CD14-positive monocyte (primary cell): ENCODE measurements around the gene PHPT1. TPM values are rescaled to one million over a fixed set of nuclear protein-coding genes. Genes with fewer than 3 reads are reported as not detected.

Experiments used
- DNase-seq, 3 donors: peaks; one replicate each; pipeline ENCODE4 v3.0.0-alpha.2; 2011 to 2022
- H2AFZ ChIP-seq: 2 replicates; pipeline ENCODE4 v1.6.0; 2012; ENCODE audit warnings: mild to moderate bottlenecking, low read depth, low read length, inconsistent platforms; ENCODE audit not compliant: insufficient read depth, poor library complexity, severe bottlenecking
- H3K27ac ChIP-seq, 2 donors: 1 replicate in 1 of 2; 2 replicates in 1 of 2; pipeline ENCODE4 v1.5.1; 2012 to 2013; ENCODE audit warnings: low read length in 2 of 2, control low read depth in 1 of 2, inconsistent platforms in 1 of 2, low read depth in 1 of 2, mild to moderate bottlenecking in 1 of 2
- H3K27me3 ChIP-seq, 2 donors: one replicate each; pipeline versions ENCODE4 v1.6.0 to v1.6.1; 2011 to 2013; ENCODE audit warnings: low read length in 2 of 2; ENCODE audit not compliant: control insufficient read depth in 2 of 2, insufficient read depth in 2 of 2
- H3K36me3 ChIP-seq, 2 donors: replicated peaks in 1 of 2; 1 replicate in 1 of 2; 2 replicates in 1 of 2; pipeline versions ENCODE4 v1.5.1 to v1.6.1; 2012 to 2013; ENCODE audit warnings: low read length in 2 of 2, control low read depth in 1 of 2, inconsistent platforms in 1 of 2, mild to moderate bottlenecking in 1 of 2; ENCODE audit not compliant: insufficient read depth in 2 of 2, control insufficient read depth in 1 of 2
- H3K4me1 ChIP-seq, 2 donors: 1 replicate in 1 of 2; 2 replicates in 1 of 2; pipeline versions ENCODE4 v1.5.1 to v1.6.1; 2012 to 2013; ENCODE audit warnings: low read length in 2 of 2, control low read depth in 1 of 2, inconsistent platforms in 1 of 2, mild to moderate bottlenecking in 1 of 2, moderate library complexity in 1 of 2; ENCODE audit not compliant: insufficient read depth in 2 of 2, control insufficient read depth in 1 of 2
- H3K4me2 ChIP-seq: replicated peaks from 2 replicates; pipeline ENCODE3; 2012; ENCODE audit warnings: low read length, moderate library complexity, mild to moderate bottlenecking; ENCODE audit not compliant: poor library complexity, severe bottlenecking; ENCODE audit errors: extremely low read depth
- H3K4me3 ChIP-seq, 3 experiments: fragments of 200-600 bp in 1 of 3; sonication (generic) in 1 of 3; replicated peaks in 1 of 3; 1 replicate in 2 of 3; 2 replicates in 1 of 3; pipeline ENCODE4 v1.5.1; 2011 to 2013; ENCODE audit warnings: low read length in 3 of 3, mild to moderate bottlenecking in 3 of 3, control low read depth in 2 of 3, low read depth in 2 of 3, inconsistent platforms in 1 of 3, moderate library complexity in 1 of 3
- H3K79me2 ChIP-seq: 2 replicates; pipeline ENCODE4 v1.6.0; 2012; ENCODE audit warnings: mild to moderate bottlenecking, control low read depth, inconsistent platforms, low read length, moderate library complexity; ENCODE audit not compliant: insufficient read depth
- H3K9ac ChIP-seq: 2 replicates; pipeline ENCODE4 v1.6.0; 2017; ENCODE audit warnings: low read length, mild to moderate bottlenecking; ENCODE audit not compliant: insufficient read depth, poor library complexity, severe bottlenecking
- H3K9me3 ChIP-seq, 2 donors: replicated peaks in 1 of 2; 1 replicate in 1 of 2; 2 replicates in 1 of 2; pipeline versions ENCODE4 v1.5.1 to v1.6.1; 2012 to 2013; ENCODE audit warnings: low read length in 2 of 2, control low read depth in 1 of 2; ENCODE audit not compliant: control insufficient read depth in 1 of 2, insufficient read depth in 1 of 2
- H4K20me1 ChIP-seq: 2 replicates; pipeline ENCODE4 v1.6.0; 2012; ENCODE audit warnings: mild to moderate bottlenecking, low read length, control low read depth, moderate library complexity; ENCODE audit not compliant: insufficient read depth
- H3K27ac Mint-ChIP-seq, 7 donors: one replicate each; pipeline ENCODE4 v1.8.0; 2020; ENCODE audit warnings: mild to moderate bottlenecking in 7 of 7, mixed read lengths in 7 of 7, moderate library complexity in 6 of 7, inconsistent platforms in 2 of 7
- H3K27me3 Mint-ChIP-seq, 3 donors: one replicate each; pipeline ENCODE4 v1.8.0; 2021 to 2022; ENCODE audit warnings: low read depth in 3 of 3, mild to moderate bottlenecking in 3 of 3, mixed read lengths in 3 of 3, moderate library complexity in 3 of 3, inconsistent platforms in 1 of 3
- H3K36me3 Mint-ChIP-seq, 2 donors: one replicate each; pipeline ENCODE4 v1.8.0; 2020; ENCODE audit warnings: mixed read lengths in 2 of 2, inconsistent platforms in 1 of 2, mild to moderate bottlenecking in 1 of 2
- H3K4me1 Mint-ChIP-seq: one replicate; pipeline ENCODE4 v1.8.0; 2020; ENCODE audit warnings: mild to moderate bottlenecking, mixed read lengths
- H3K4me3 Mint-ChIP-seq, 2 donors: one replicate each; pipeline ENCODE4 v1.8.0; 2020; ENCODE audit warnings: mild to moderate bottlenecking in 2 of 2, mixed read lengths in 2 of 2, moderate library complexity in 1 of 2
- H3K9me3 Mint-ChIP-seq, 7 donors: one replicate each; pipeline ENCODE4 v1.8.0; 2020 to 2022; ENCODE audit warnings: mixed read lengths in 7 of 7, mild to moderate bottlenecking in 6 of 7, moderate library complexity in 6 of 7, inconsistent platforms in 2 of 7
- WGBS: methylation state at CpG from one replicate; pipeline ENCODE4 v1.1.5; 2013; ENCODE audit warnings: missing lambda C conversion rate; ENCODE audit not compliant: insufficient coverage; 5-methylcytosine and 5-hydroxymethylcytosine counted together
- intact Hi-C, 2 donors: fragments of 100-400 bp; cut with micrococcal nuclease; formaldehyde crosslinking; loops; one replicate each; pipeline versions ENCODE4 v1.15.0 to v1.15.1; 2023
- polyA plus RNA-seq, 3 donors: library from polyadenylated mRNA; depleted of rRNA in 1 of 3; unstranded in 2 of 3; stranded (reverse) in 1 of 3; fragments of 300-500 nt in 2 of 3; fragments of >200 nt in 1 of 3; fragmentation: Illumina TruSeq in 2 of 3; gene quantifications; 1 replicate in 2 of 3; 2 replicates in 1 of 3; pipeline ENCODE4 v1.2.3, GENCODE V29; 2012 to 2021
- TF ChIP-seq, protein P1 (sequence below): fragments of 200-600 bp; IDR thresholded peaks from one replicate; pipeline ENCODE4 v1.8.0; 2022; ENCODE audit warnings: antibody characterized with exemption, mild to moderate bottlenecking

PHPT1 gene
- polyA plus RNA-seq, 3 donors: 70.0 to 163 (median 94.3) TPM

DNA sequence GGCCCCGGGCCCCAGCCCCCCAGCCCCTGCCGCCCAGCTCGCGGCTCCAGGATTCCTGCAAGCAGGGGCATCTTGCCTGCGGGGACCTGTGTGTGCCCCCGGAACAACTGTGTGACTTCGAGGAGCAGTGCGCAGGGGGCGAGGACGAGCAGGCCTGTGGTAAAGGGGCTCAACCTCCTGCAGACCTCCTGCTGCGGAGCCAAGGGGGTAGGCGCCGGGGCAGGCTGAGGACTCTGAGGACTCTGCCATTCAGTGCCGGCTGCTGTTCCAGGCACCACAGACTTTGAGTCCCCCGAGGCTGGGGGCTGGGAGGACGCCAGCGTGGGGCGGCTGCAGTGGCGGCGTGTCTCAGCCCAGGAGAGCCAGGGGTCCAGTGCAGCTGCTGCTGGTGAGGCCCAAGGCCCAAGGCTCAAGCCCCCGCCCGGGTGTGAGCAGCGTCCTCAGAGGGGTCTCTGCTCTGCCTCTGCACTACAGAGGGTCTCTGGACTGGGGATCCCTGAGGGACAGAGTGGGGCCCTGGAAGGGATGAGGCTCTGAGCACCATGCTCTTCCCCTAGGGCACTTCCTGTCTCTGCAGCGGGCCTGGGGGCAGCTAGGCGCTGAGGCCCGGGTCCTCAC, 6.4 kb downstream of the PHPT1 start:
- intact Hi-C loops: no loop called here
- no peak for DNase-seq
- 88% methylated on average over 20 of the region's 26 CpGs for WGBS

GRCh38 chr9:136856079-136856476, 6.9 kb downstream of the PHPT1 start:
- H2AFZ ChIP-seq: no peak overlapping the region
- DNase-seq: no peak
- no peak overlapping the region for H3K27ac ChIP-seq
- intact Hi-C loops: no loop called here
- Mint-ChIP-seq H3K4me3 (no peak overlapping the region), H3K27me3 (no peaks in the 10 kb centered on the region), H3K27ac (no peak overlapping the region), H3K36me3 (peaks cover 3 to 8% of the 10 kb centered on the region in 2 donors), H3K9me3 (no peaks in the 10 kb centered on the region), H3K4me1 (no peaks in the 10 kb centered on the region)
- no peak overlapping the region for H3K4me3 ChIP-seq
- no peak overlapping the region for H3K4me2 ChIP-seq
- TF ChIP-seq, protein P1, sequence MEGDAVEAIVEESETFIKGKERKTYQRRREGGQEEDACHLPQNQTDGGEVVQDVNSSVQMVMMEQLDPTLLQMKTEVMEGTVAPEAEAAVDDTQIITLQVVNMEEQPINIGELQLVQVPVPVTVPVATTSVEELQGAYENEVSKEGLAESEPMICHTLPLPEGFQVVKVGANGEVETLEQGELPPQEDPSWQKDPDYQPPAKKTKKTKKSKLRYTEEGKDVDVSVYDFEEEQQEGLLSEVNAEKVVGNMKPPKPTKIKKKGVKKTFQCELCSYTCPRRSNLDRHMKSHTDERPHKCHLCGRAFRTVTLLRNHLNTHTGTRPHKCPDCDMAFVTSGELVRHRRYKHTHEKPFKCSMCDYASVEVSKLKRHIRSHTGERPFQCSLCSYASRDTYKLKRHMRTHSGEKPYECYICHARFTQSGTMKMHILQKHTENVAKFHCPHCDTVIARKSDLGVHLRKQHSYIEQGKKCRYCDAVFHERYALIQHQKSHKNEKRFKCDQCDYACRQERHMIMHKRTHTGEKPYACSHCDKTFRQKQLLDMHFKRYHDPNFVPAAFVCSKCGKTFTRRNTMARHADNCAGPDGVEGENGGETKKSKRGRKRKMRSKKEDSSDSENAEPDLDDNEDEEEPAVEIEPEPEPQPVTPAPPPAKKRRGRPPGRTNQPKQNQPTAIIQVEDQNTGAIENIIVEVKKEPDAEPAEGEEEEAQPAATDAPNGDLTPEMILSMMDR: no peak
- no peaks in the 10 kb centered on the region for H3K79me2 ChIP-seq
- no peaks in the 10 kb centered on the region for H3K4me1 ChIP-seq
- H3K27me3 ChIP-seq: no peaks in the 10 kb centered on the region
- WGBS: 76% methylated on average over 10 of the region's 15 CpGs
- peaks cover 23% of the 10 kb centered on the region for H4K20me1 ChIP-seq
- no peak overlapping the region for H3K9ac ChIP-seq
- H3K36me3 ChIP-seq: peaks cover 7% of the 10 kb centered on the region in 2 donors
- H3K9me3 ChIP-seq: no peaks in the 10 kb centered on the region

More for the DNA sequence above, 6.4 kb downstream of the PHPT1 start:
- no peak overlapping the region for H3K4me2 ChIP-seq
- no peak overlapping the region for H3K27ac Mint-ChIP-seq
- H3K4me3 Mint-ChIP-seq: no peak overlapping the region
- no peak overlapping the region for H3K4me3 ChIP-seq
- H3K36me3 ChIP-seq: peaks cover 2 to 3% of the 10 kb centered on the region in 2 donors
- no peaks in the 10 kb centered on the region for H3K4me1 Mint-ChIP-seq
- H3K79me2 ChIP-seq: no peaks in the 10 kb centered on the region
- no peak overlapping the region for H3K9ac ChIP-seq
- H3K27me3 Mint-ChIP-seq: no peaks in the 10 kb centered on the region
- H4K20me1 ChIP-seq: peaks cover 19% of the 10 kb centered on the region
- TF ChIP-seq, protein P1: no peak
- no peaks in the 10 kb centered on the region for H3K9me3 Mint-ChIP-seq
- no peaks in the 10 kb centered on the region for H3K4me1 ChIP-seq
- no peaks in the 10 kb centered on the region for H3K9me3 ChIP-seq
- H3K27me3 ChIP-seq: no peaks in the 10 kb centered on the region
- H2AFZ ChIP-seq: no peak overlapping the region
- H3K27ac ChIP-seq: no peak overlapping the region
- H3K36me3 Mint-ChIP-seq: peaks cover 2 to 11% of the 10 kb centered on the region in 2 donors
